KMS-11 (cell line): ENCODE data around the gene HMG20A.

Experiments used
- H2AFZ ChIP-seq: fragments of 200-600 bp; sonication (generic); 2 replicates; pipeline ENCODE4 v1.6.1; 2016; ENCODE audit warnings: antibody characterized with exemption, mixed run types, low read depth
- H3K27ac ChIP-seq: fragments of 200-600 bp; sonication (generic); 2 replicates; pipeline ENCODE4 v1.6.1; 2016; ENCODE audit warnings: mild to moderate bottlenecking, mixed run types
- H3K27me3 ChIP-seq: fragments of 200-600 bp; sonication (generic); 2 replicates; pipeline ENCODE4 v1.6.1; 2017; ENCODE audit warnings: mild to moderate bottlenecking, low read depth, mixed run types, moderate library complexity; ENCODE audit not compliant: insufficient read depth
- H3K36me3 ChIP-seq: fragments of 200-600 bp; sonication (generic); 2 replicates; pipeline ENCODE4 v1.6.1; 2017; ENCODE audit warnings: mild to moderate bottlenecking, mixed run types; ENCODE audit not compliant: insufficient read depth
- H3K4me1 ChIP-seq: fragments of 200-600 bp; sonication (generic); 2 replicates; pipeline ENCODE4 v1.6.1; 2016; ENCODE audit warnings: mild to moderate bottlenecking, low read depth, mixed run types; ENCODE audit not compliant: poor library complexity, severe bottlenecking
- H3K4me2 ChIP-seq: fragments of 200-600 bp; sonication (generic); 2 replicates; pipeline ENCODE4 v1.7.0; 2016; ENCODE audit warnings: mild to moderate bottlenecking, mixed run types
- H3K4me3 ChIP-seq: fragments of 200-600 bp; sonication (generic); IDR thresholded peaks from 2 replicates; pipeline ENCODE4 v1.6.1; 2017; ENCODE audit warnings: low read depth, low read length, mixed read lengths; ENCODE audit not compliant: insufficient read depth
- H3K79me2 ChIP-seq: fragments of 200-600 bp; sonication (generic); 2 replicates; pipeline ENCODE4 v1.6.1; 2016; ENCODE audit warnings: low read depth, mixed run types; ENCODE audit not compliant: insufficient read depth
- H3K9ac ChIP-seq: fragments of 200-600 bp; sonication (generic); 2 replicates; pipeline ENCODE4 v1.6.1; 2016; ENCODE audit warnings: mild to moderate bottlenecking, mixed run types
- H4K20me1 ChIP-seq: fragments of 200-600 bp; sonication (generic); 2 replicates; pipeline ENCODE4 v1.6.1; 2016; ENCODE audit warnings: mild to moderate bottlenecking, mixed run types; ENCODE audit not compliant: insufficient read depth
- TF ChIP-seq, protein P1 (sequence below): fragments of 200-600 bp; sonication (generic); conservative IDR thresholded peaks from 2 replicates; pipeline ENCODE4 v1.6.1; 2017; ENCODE audit warnings: low read depth, mild to moderate bottlenecking, antibody characterized with exemption, low read length, moderate library complexity, mixed read lengths

Gene HMG20A

DNA sequence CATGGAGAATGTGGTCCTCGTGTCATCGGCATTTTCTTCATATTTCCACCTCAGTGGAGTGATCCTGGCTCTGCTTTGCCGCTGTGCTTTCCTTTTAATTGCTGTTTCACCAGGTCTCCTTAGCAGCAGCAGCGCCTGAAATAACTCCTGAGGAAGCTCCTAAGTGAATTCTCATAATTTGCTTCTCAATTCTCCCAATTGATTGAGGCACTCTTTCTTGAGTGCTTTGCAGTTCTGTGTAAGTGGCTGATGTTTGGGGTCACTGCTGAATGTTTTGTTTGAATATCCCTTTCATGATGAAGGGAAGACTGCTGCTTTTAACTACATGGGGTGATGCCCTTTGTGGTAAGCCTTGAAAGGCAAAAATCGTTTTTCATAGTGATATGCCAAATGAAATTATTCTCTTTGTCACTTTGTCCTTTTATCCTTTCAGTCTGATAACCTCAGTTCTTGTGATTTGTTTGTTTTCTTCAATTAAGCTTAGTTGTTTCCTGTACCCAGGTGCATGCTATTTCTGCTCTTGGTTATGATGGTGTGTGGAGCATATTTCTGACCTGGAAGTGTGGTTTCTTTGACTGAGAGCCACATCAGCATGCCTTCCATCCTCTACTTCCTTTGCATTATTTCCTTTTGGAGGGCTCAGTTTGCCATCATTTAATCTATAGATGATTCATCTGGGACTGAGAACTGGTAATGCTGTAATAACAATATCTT, 36.7 kb downstream of the HMG20A start:
- H4K20me1 ChIP-seq = peaks cover 8% of the 10 kb centered on the region; the same call in 1 of the 2 replicates

DNA sequence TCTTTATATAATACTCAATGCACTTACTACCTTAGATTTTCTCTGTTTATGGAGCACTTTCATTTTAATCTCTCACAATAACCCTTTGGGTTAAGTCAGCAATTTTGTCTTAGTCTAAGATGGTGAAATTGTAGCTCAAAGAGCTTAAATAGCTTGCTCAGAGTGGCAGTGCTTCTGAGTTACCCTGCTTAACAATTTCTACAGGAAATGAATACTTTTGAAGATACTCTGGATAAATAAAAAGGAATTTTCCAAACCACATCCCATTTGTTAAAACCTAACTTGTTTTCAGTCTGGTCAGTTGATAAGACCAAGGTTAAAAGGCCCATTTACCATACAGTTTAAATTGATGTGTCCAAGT, 37.2 kb downstream of the HMG20A start:
- Histone ChIP-seq H3K36me3 (no peaks in the 10 kb centered on the region), H3K4me3 (no peak overlapping the region), H3K9ac (no peak overlapping the region), H3K27me3 (no peaks in the 10 kb centered on the region), H3K27ac (peak overlapping the region; percentile 54), H2AFZ (no peak overlapping the region), H4K20me1 (peaks cover 8% of the 10 kb centered on the region; the same call in 1 of the 2 replicates), H3K4me1 (peaks cover 33% of the 10 kb centered on the region), H3K4me2 (peak overlapping the region; percentile 63), H3K79me2 (no peaks in the 10 kb centered on the region)
- TF ChIP-seq, protein P1, sequence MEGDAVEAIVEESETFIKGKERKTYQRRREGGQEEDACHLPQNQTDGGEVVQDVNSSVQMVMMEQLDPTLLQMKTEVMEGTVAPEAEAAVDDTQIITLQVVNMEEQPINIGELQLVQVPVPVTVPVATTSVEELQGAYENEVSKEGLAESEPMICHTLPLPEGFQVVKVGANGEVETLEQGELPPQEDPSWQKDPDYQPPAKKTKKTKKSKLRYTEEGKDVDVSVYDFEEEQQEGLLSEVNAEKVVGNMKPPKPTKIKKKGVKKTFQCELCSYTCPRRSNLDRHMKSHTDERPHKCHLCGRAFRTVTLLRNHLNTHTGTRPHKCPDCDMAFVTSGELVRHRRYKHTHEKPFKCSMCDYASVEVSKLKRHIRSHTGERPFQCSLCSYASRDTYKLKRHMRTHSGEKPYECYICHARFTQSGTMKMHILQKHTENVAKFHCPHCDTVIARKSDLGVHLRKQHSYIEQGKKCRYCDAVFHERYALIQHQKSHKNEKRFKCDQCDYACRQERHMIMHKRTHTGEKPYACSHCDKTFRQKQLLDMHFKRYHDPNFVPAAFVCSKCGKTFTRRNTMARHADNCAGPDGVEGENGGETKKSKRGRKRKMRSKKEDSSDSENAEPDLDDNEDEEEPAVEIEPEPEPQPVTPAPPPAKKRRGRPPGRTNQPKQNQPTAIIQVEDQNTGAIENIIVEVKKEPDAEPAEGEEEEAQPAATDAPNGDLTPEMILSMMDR = no peak

More for the DNA sequence above, 36.7 kb downstream of the HMG20A start:
- no peaks in the 10 kb centered on the region for H3K79me2 ChIP-seq
- H3K4me1 ChIP-seq = peaks cover 33% of the 10 kb centered on the region
- H3K27me3 ChIP-seq = no peaks in the 10 kb centered on the region
- TF ChIP-seq, protein P1 = no peak
- H3K9ac ChIP-seq = no peak overlapping the region
- peak overlapping the region; percentile 63 for H3K4me2 ChIP-seq
- peak overlapping the region; percentile 54 for H3K27ac ChIP-seq
- H2AFZ ChIP-seq = no peak overlapping the region
- no peak overlapping the region for H3K4me3 ChIP-seq
- H3K36me3 ChIP-seq = no peaks in the 10 kb centered on the region

DNA sequence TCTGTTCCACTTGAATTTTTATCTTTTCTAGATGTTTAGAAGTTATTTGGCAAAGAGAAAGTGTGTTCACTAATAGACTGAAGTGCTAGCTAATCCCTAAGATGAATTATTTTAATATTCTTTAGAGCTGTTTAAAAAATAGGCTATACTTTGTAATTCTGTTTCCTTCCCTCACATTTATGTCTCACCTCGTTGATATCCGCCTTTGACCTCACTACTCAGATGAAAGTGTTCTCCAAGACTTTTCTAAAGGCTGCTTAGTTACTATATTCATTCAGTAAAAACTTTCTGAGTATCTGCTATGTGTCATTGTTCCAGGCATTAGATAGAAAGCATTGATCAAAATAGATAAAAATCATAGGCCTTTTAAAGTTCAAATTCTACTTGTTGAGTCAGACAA, 38.3 kb downstream of the HMG20A start:
- no peak overlapping the region for H3K4me3 ChIP-seq

DNA sequence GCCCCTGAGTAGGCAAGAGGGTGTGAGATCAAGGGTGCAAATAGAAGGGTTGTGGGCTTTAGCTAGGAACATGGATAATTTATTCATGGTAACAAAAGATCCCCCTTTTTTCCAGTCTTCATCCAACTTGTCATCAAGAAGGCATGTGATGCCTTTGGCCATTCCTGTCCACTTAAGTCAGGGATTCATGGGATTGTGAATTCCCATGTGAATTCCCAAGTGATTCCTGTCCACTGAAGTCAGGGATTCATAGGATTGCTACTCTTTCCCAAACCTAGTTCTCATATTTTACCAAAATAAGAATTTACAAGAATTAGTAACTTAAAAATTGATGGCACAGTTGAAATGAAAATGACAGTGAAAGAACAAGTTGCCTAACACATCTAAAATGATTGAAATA, 40.8 kb downstream of the HMG20A start:
- Histone ChIP-seq H3K79me2 (no peaks in the 10 kb centered on the region), H3K36me3 (no peaks in the 10 kb centered on the region), H3K9ac (no peak overlapping the region), H3K4me2 (no peak overlapping the region), H4K20me1 (peaks cover 8% of the 10 kb centered on the region; the same call in 1 of the 2 replicates), H3K4me3 (no peak overlapping the region), H3K27ac (no peak overlapping the region), H3K27me3 (no peaks in the 10 kb centered on the region), H2AFZ (no peak overlapping the region), H3K4me1 (peaks cover 24% of the 10 kb centered on the region)
- TF ChIP-seq, protein P1 = no peak

More for the DNA sequence above, 38.3 kb downstream of the HMG20A start:
- no peak overlapping the region for H3K27ac ChIP-seq
- H3K79me2 ChIP-seq = no peaks in the 10 kb centered on the region
- H2AFZ ChIP-seq = no peak overlapping the region
- no peak overlapping the region for H3K9ac ChIP-seq
- no peaks in the 10 kb centered on the region for H3K27me3 ChIP-seq
- H3K36me3 ChIP-seq = no peaks in the 10 kb centered on the region
- H3K4me1 ChIP-seq = peaks cover 33% of the 10 kb centered on the region
- peaks cover 8% of the 10 kb centered on the region; the same call in 1 of the 2 replicates for H4K20me1 ChIP-seq
- H3K4me2 ChIP-seq = no peak overlapping the region
- TF ChIP-seq, protein P1 = no peak
